A673 (cell line): Measurements from ENCODE around the gene CSNK1D. TPM values are rescaled to one million over a fixed set of nuclear protein-coding genes. Genes with fewer than 3 reads are reported as not detected.

Experiments used
- BruUV-seq: library from RNA; stranded (reverse); fragments of 400-500 nt; replicated peaks from 2 replicates; lab custom pipeline; 2021; lab: Mats Ljungman, UMichigan
- CTCF ChIA-PET: fragments of 300-600 bp; sonication (Branson Sonifier 250); formaldehyde crosslinking; loops from one replicate; lab custom pipeline; 2022; ENCODE audit warnings: antibody characterized with exemption; lab: Charles Lee
- POLR2A ChIA-PET: fragments of 300-600 bp; sonication (Branson Sonifier 250); formaldehyde crosslinking; loops from one replicate; lab custom pipeline; 2022; ENCODE audit warnings: antibody characterized with exemption; ENCODE audit not compliant: low non-redundant PET; lab: Charles Lee
- DNase-seq: peaks from one replicate; pipeline ENCODE4 v3.0.0-alpha.2; 2015; ENCODE audit warnings: low spot score
- H3K27ac ChIP-seq: fragments of 200-600 bp; sonication (generic); 2 replicates; pipeline ENCODE4 v1.5.1; 2016; ENCODE audit warnings: mixed run types, low read depth, mild to moderate bottlenecking, mixed read lengths, antibody characterized with exemption, low read length; ENCODE audit not compliant: poor library complexity, severe bottlenecking
- H3K27me3 ChIP-seq: fragments of 200-600 bp; sonication (generic); replicated peaks from 2 replicates; pipeline ENCODE4 v1.6.1; 2017; ENCODE audit warnings: mixed run types, low read depth, mild to moderate bottlenecking, mixed read lengths, antibody characterized with exemption, low read length; ENCODE audit not compliant: insufficient read depth, poor library complexity
- H3K36me3 ChIP-seq: fragments of 200-600 bp; sonication (generic); 2 replicates; pipeline ENCODE4 v1.6.1; 2016; ENCODE audit warnings: mixed run types, mild to moderate bottlenecking, mixed read lengths, antibody characterized with exemption, low read length; ENCODE audit not compliant: insufficient read depth, poor library complexity, severe bottlenecking
- H3K4me1 ChIP-seq: fragments of 200-600 bp; sonication (generic); 2 replicates; pipeline ENCODE4 v1.6.1; 2017; ENCODE audit warnings: mixed run types, mild to moderate bottlenecking, mixed read lengths, antibody characterized with exemption, low read length; ENCODE audit not compliant: insufficient read depth, poor library complexity, severe bottlenecking
- H3K4me3 ChIP-seq: fragments of 200-600 bp; sonication (generic); 2 replicates; pipeline ENCODE4 v1.5.1; 2016; ENCODE audit warnings: low read depth, mixed run types, mild to moderate bottlenecking, mixed read lengths, low read length; ENCODE audit not compliant: poor library complexity, severe bottlenecking
- H3K9me3 ChIP-seq: fragments of 200-600 bp; sonication (generic); 2 replicates; pipeline ENCODE4 v1.6.1; 2016; ENCODE audit warnings: mixed run types, low read depth, mild to moderate bottlenecking, mixed read lengths, antibody characterized with exemption, low read length; ENCODE audit not compliant: poor library complexity, severe bottlenecking
- EZH2 ChIP-seq: fragments of 200-600 bp; sonication (generic); IDR thresholded peaks from 2 replicates; pipeline ENCODE4 v1.6.1; 2017; ENCODE audit warnings: borderline replicate concordance, low read depth, mild to moderate bottlenecking, mixed read lengths, antibody characterized with exemption, low read length; ENCODE audit not compliant: poor library complexity, severe bottlenecking
- intact Hi-C: fragments of 100-400 bp; cut with micrococcal nuclease; formaldehyde crosslinking; loops from one replicate; pipeline ENCODE4 v1.10.0; 2022; ENCODE audit not compliant: unreplicated experiment
- total RNA-seq: library from RNA; stranded (reverse); gene quantifications from 2 replicates; pipeline ENCODE4 v1.2.3, GENCODE V29; 2021
- TF ChIP-seq, protein P1 (sequence below): fragments of 300-800, 200-600 bp; sonication (generic); conservative IDR thresholded peaks from 2 replicates; pipeline ENCODE4 v1.5.1; 2017; ENCODE audit warnings: low read depth, mild to moderate bottlenecking, antibody characterized with exemption, low read length, moderate library complexity, mixed read lengths

Gene CSNK1D
- total RNA-seq, 1 experiment from 2014 or later, result 150 TPM

DNA sequence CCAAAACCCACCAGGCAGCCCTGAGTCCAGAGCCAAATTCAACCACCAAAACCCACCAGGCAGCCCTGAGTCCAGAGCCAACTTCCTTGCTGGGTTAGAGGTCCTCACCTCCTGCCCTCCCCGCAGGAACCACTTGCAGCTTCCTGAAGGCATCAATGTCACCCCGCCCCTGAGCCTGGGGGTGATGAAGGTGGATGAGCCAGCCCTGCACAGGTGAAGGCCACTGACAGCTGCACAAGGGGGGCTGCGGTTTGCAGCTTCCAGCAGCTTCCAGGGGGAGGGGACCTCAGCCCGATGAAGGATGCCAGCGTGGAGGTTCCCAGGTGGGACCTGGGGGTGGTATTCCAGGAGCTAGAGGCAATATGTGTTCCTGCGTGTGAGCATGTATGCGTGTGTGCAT lies 7.6 kb upstream of the CSNK1D start:
- Histone ChIP-seq H3K4me1 (peaks cover 5% of the 10 kb centered on the region), H3K27me3 (no peaks in the 10 kb centered on the region), H3K27ac (no peak overlapping the region), H3K4me3 (no peak overlapping the region), H3K9me3 (no peaks in the 10 kb centered on the region), H3K36me3 (no peaks in the 10 kb centered on the region)
- TF ChIP-seq, protein P1, sequence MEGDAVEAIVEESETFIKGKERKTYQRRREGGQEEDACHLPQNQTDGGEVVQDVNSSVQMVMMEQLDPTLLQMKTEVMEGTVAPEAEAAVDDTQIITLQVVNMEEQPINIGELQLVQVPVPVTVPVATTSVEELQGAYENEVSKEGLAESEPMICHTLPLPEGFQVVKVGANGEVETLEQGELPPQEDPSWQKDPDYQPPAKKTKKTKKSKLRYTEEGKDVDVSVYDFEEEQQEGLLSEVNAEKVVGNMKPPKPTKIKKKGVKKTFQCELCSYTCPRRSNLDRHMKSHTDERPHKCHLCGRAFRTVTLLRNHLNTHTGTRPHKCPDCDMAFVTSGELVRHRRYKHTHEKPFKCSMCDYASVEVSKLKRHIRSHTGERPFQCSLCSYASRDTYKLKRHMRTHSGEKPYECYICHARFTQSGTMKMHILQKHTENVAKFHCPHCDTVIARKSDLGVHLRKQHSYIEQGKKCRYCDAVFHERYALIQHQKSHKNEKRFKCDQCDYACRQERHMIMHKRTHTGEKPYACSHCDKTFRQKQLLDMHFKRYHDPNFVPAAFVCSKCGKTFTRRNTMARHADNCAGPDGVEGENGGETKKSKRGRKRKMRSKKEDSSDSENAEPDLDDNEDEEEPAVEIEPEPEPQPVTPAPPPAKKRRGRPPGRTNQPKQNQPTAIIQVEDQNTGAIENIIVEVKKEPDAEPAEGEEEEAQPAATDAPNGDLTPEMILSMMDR, result no peak
- TF ChIP-seq EZH2, result no peak
- intact Hi-C loops, result no loop called here
- DNase-seq, result no peak
- POLR2A ChIA-PET, result no interaction called here
- CTCF ChIA-PET, result no interaction called here
- no TSS peak for BruUV-seq

DNA sequence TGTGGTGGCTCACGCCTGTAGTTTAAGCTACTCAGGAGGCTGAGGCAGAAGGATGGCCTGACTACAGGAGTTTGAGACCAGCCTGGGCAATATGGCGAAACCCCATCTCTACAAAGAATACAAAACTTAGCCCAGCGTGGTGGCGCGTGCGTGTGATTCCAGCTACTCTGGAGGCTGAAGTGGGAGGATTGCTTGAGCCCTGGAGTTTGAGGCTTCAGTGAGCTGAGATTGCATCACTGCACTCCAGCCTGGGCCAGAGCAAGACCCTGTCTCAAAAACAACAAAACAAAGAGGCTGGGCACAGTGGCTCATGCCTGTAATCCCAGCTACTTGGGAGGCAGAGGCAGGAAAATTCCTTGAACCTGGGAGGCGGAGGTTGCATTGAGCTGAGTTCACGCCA lies 7.0 kb upstream of the CSNK1D start:
- no peaks in the 10 kb centered on the region for H3K27me3 ChIP-seq
- no peak overlapping the region for H3K4me3 ChIP-seq
- H3K27ac ChIP-seq, result no peak overlapping the region
- no peak for TF ChIP-seq EZH2
- TF ChIP-seq, protein P1, result no peak
- no TSS peak for BruUV-seq
- ChIA-PET POLR2A (no interaction called here), CTCF (no interaction called here)
- H3K9me3 ChIP-seq, result no peaks in the 10 kb centered on the region
- intact Hi-C loops, result no loop called here
- peaks cover 5% of the 10 kb centered on the region for H3K4me1 ChIP-seq
- no peaks in the 10 kb centered on the region for H3K36me3 ChIP-seq
- DNase-seq, result no peak

DNA sequence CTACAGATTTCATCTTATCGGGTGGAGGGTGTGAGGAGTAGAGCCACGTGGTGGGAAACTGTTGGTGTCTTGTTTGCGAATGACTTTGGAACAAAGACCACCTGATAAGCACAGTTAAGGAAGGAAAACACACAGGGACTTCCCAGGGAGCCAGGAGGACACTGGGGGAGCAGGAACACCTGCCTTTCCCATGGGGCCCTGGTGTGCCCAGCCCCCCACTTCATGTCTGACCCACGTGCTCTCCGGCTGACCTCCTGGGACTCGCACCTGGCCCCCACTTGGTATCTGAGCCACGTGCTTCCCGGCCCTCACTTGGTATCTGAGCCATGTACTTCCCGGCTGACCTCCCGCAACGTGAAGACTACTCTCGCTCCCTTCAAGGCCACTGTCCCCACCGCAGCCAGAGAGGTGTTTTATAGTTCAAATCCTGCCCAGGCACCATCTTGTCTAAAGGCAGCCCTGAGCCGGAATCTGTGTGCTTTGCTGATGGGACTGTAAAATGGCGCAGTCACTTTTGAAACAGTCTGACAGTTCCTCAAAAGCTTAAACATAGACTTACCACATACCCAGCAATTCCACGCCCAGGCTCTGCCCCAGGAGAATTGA lies 5.4 kb upstream of the CSNK1D start:
- H3K36me3 ChIP-seq, result no peaks in the 10 kb centered on the region
- H3K27ac ChIP-seq, result no peak overlapping the region
- H3K4me1 ChIP-seq, result peaks cover 8% of the 10 kb centered on the region
- CTCF ChIA-PET, result no interaction called here
- POLR2A ChIA-PET, result no interaction called here
- no peak overlapping the region for H3K4me3 ChIP-seq
- TF ChIP-seq, protein P1, result no peak
- no peak for TF ChIP-seq EZH2
- H3K27me3 ChIP-seq, result no peaks in the 10 kb centered on the region
- DNase-seq, result no peak
- BruUV-seq, result no TSS peak
- H3K9me3 ChIP-seq, result no peaks in the 10 kb centered on the region
- intact Hi-C loops, result no loop called here
